Measurements from ENCODE around the gene CALR3. TPM values are rescaled to one million over a fixed set of nuclear protein-coding genes. Genes with fewer than 3 reads are reported as not detected.

CALR3 gene, protein sequence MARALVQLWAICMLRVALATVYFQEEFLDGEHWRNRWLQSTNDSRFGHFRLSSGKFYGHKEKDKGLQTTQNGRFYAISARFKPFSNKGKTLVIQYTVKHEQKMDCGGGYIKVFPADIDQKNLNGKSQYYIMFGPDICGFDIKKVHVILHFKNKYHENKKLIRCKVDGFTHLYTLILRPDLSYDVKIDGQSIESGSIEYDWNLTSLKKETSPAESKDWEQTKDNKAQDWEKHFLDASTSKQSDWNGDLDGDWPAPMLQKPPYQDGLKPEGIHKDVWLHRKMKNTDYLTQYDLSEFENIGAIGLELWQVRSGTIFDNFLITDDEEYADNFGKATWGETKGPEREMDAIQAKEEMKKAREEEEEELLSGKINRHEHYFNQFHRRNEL
- total RNA-seq = not detected in 2 replicates

DNA sequence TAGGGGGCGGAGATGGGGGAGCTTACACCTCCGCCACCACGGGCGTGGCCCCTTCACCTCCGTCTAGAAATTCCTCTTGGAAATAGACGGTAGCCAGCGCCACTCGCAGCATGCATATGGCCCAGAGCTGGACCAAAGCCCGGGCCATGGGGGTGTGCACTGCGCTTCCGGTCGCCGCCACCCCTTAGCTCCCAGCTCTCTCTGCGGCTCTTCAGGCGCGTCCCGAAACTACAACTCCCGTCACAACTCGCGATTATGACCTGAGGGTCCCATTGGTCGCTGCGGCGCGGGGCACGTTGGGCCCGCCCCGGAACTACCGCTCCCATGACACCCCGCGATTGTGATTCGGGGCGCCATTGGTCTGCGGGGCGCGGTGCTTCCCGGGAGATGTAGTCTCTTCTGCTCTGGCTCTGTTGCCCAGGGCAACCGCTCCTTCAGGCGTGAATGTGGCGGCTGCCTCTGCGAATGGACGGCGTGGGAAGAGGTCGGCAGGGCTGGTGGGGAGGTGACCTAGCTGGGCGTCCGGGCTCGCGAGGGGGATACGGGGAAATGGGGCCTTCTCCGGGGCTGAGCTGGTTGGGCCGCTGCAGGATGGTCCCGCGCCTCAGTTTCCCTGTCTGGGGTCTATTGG is at the start of gene CALR3, which contains the start of gene C19orf44:
TSS of gene CALR3 (minus strand) at position 186 of the 631 bp plus-strand sequence. CDS start at position 148, 38 bp downstream.
TSS of gene C19orf44 (plus strand) at position 413 of the 631 bp plus-strand sequence. CDS start 4,399 bp downstream, outside the sequence.

DNA sequence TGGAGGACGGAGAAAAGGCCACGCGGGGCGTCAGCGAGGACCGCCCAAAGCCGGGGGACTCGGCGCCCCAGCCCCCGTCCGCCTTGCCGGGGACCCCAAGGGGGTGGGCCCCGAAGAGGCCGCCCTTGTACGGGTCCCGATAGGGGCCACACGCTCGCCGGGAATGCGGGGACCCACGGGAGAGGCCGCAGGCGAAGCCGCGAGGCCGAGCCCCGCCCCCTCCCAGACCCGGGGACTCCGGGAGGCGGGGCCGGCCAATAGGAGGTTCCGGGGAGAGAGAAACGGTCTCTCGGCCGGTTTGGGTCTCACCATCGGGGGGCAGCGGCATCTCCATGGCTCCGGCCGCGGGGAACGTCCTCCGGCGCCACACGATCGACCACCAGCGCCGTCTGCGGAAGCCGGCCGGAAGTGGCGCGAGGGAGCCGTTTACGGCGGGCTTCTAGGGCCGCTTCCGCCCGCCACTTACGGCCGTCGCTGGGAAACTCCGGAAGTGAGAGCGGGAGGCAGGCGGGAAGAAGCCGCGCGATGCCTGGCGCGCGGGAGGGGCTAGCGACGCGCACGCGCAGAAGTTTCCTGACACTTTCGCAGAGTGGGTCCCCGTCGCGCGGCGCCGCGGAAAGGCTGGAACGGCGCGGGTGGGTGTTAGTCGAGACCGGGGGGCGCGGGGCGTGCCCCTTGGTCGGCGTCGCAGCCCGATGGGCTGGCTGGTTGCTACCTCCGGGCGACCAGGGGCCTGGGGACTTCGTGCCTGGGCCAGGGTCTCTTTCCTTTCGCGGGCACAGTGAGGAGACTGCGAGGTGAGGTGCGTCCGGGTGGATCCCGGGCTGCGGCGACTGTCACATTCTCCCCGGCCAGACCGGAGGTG is 46.3 kb upstream of the CALR3 start, which contains the start of gene CHERP:
TSS of gene CHERP (minus strand) at position 393 of the 865 bp plus-strand sequence. CDS start at position 334, 59 bp downstream.

Small RNA genes within 50 kb of the gene (small RNA-seq; reads per million reads assigned to genes)
- not detected for gene RN7SL146P

Other genes starting within 250 kb of the CALR3 start
- gene KLF2, start 171.3 kb downstream of the CALR3 start, total RNA-seq = 6.0 and 8.4 TPM in 2 replicates
- gene EPS15L1, start 24.2 kb downstream of the CALR3 start, total RNA-seq = 11.4 and 13.4 TPM in 2 replicates
- 4.4 TPM in 2 replicates for gene C19orf44, start 227 bp upstream of the CALR3 start, total RNA-seq
- 6.6 and 8.0 TPM in 2 replicates for gene CHERP, start 46.3 kb upstream of the CALR3 start, total RNA-seq
- gene SLC35E1, start 76.2 kb upstream of the CALR3 start, total RNA-seq = 34.7 and 45.4 TPM in 2 replicates
- 10.1 and 11.4 TPM in 2 replicates for gene MED26, start 132.0 kb upstream of the CALR3 start, total RNA-seq
- gene SMIM7, start 164.0 kb upstream of the CALR3 start, total RNA-seq = 51.4 and 64.1 TPM in 2 replicates
- gene TMEM38A, start 165.0 kb upstream of the CALR3 start, total RNA-seq = 0.97 and 1.3 TPM in 2 replicates
- gene NWD1, start 223.7 kb upstream of the CALR3 start, total RNA-seq = not detected in 2 replicates

Data from hair follicle dermal papilla cell (primary cell).